ENCODE data around the gene EBF3.

Gene EBF3

DNA sequence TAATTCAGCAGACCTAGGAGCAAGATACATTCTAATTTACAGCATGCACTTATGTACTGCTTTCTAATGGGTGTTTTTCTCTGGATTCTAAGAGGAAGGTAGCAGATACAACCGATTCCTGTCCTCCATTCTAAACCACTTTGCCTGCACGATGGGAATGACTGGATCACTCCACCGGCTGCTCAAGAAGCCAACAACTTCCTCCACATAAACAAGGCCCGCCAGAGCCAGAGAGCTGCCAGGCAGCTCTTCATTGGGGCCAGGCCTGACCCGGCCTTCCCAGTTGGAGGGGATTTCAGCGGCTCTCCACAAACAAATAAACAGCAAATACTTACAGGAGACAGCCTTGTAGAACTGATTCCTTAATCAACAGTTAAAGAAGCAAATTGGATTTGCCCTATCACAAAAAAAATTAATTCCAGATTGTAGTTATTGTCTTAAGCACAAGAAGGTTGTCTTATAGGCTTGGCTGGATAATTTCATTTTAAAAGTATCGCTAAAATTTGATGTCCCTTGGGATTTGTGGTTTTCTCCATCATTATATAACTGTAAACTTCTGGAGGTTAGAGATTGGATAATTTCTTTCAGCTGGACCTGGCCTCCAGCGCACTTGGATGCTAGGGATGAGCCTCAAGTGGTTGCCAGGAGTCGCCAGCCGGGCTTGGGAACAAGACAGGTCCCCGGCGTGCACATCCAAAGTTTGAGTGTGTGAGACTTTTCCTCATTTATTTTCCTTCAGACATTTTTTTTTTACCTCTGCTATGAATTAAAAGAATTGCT, 20.9 kb downstream of the EBF3 start:
- no peak for DNase-seq (ENCODE audit: low spot score)

GRCh38 chr10:129942391-129942790, 21.7 kb downstream of the EBF3 start:
- DNase-seq (ENCODE audit: low spot score), result no peak

GRCh38 chr10:129942019-129942277, 22.1 kb downstream of the EBF3 start:
- DNase-seq (ENCODE audit: low spot score), result no peak

DNA sequence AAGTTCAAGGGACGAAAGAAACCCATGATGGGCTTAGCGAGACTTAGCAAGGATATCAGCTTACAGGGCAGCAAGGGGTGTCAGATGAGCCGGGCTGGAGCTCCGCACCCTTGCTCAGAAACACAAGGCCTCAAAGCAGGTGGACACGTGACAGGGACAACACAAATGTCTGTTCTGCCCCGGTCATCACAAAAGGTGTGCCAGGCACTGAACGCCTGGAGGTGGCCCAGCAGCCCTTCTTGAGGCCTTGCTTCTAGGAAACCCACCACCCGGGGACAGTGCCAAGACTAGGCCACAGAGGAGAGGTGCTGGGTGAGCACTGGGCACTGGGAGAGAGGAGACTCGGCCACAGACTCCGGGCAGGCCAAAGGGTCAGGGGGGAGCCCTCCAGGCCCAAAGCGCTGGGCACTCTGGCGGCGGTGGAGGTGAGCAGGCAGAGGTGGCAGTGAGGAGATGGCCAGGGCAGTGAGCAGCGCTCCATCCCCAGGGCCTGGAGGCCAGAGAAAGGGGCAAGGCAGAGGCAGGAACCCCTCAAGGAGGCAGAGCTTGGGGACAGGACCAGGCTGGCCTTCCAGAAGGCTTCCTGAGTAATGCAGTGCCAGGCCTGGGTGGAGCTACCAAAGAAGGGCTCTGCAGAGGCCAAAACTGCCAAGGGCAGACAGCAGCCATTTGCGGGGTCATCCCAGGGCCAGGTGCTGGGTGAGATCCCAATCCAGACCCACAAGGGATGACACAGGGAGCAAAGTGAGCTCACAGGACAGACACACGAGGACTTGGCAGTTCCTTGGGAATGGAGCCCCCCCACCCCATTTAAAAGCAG, 22.7 kb downstream of the EBF3 start:
- no peak for DNase-seq (ENCODE audit: low spot score)

DNA sequence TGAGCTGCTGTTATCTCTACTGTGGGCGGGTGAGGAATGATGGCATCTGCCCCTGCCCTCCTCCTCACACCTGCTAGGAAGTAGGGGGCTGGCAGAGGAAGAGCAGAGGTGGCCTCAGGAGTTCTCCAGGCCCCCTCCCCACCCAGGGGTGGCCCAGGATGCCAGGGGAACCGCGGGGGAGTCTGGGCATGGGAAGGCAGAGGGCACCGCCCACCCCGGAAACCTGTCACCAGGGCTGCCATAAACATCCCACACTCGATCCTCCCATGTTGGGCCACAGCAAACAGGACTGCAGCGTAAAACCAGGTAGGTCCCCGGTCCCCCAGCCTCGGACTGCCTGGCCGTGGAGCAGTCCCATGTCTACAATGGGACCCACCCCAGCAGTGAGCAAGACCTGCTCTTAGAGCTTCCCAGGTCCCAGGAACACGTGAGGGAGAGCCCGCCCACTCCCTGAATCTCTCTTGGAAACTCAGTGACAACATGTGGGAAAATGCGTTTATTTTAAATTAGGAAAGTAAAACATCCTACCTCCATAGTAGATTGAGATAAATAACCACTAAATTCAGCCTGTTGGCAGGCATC, 23.4 kb downstream of the EBF3 start:
- DNase-seq (ENCODE audit: low spot score), result no peak

- DNase-seq (ENCODE audit: low spot score), result no peak
Observed at GRCh38 chr10:129939416-129940275, 24.4 kb downstream of the EBF3 start.

- DNase-seq (ENCODE audit: low spot score), result no peak
Observed at GRCh38 chr10:129938460-129938859, 25.6 kb downstream of the EBF3 start.

- DNase-seq (ENCODE audit: low spot score), result no peak
Observed at GRCh38 chr10:129937351-129937751, 26.7 kb downstream of the EBF3 start.

GRCh38 chr10:129936923-129937300, 27.2 kb downstream of the EBF3 start:
- DNase-seq (ENCODE audit: low spot score), result no peak

DNA sequence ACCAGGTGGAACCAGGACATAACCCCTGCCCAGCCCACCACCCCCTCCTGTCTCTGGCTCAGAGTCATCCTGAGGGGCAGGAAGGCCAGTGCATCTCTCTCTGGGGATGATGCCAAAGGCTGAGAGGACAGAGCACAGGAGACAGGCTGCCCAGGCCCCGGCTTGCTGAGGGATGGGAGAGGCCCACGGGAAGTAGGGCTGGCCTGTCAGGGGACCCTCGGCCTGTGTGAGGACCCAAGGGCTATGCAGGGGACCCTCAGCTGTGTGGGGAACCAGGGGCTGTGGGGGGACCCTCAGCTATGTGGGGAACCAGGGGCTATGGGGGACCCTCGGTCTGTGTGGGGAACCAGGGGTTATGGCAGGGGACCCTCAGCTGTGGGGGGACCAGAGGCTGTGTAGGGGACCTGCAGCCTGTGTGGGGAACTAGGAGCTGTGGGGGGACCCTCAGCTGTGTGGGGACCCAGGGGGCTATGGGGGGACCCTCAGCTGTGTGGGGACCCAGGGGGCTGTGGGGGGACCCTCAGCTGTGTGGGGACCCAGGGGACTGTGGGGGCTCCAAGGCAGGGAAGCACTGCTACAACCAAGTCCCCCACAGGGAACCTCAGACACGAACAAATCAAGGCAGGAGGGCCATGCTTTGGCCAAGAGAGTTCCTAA, 27.7 kb downstream of the EBF3 start:
- no peak for DNase-seq (ENCODE audit: low spot score)

GRCh38 chr10:129935867-129936152, 28.3 kb downstream of the EBF3 start:
- no peak for DNase-seq (ENCODE audit: low spot score)

- no peak for DNase-seq (ENCODE audit: low spot score)
Observed at GRCh38 chr10:129935102-129935866, 28.8 kb downstream of the EBF3 start.

- DNase-seq (ENCODE audit: low spot score), result no peak
Observed at GRCh38 chr10:129934196-129934925, 29.7 kb downstream of the EBF3 start.

GRCh38 chr10:129933456-129934092, 30.5 kb downstream of the EBF3 start:
- DNase-seq (ENCODE audit: low spot score), result no peak

- no peak for DNase-seq (ENCODE audit: low spot score)
Observed at GRCh38 chr10:129932751-129933433, 31.2 kb downstream of the EBF3 start.

DNA sequence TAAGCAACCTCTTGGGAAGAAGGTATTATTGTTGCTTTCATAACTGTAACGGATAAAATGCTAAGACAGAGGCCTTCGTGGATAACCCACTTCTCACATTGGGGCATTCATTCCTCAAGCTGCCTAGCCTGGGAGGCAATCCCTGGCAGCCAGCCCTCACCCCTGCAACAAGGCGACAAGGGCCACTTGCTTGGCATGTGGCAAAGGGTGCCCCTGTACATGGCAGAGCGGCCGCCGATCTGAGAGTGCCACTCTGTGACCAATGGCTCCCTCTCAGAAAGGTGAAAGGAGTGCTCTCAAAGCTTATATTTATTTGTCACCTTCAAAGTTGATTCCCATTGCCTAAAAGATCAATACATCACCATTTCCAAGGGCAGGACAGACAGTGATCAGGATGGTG, 31.9 kb downstream of the EBF3 start:
- no peak for DNase-seq (ENCODE audit: low spot score)

GRCh38 chr10:129929343-129930292, 34.5 kb downstream of the EBF3 start:
- no peak for DNase-seq (ENCODE audit: low spot score)

- DNase-seq (ENCODE audit: low spot score), result no peak
Observed at GRCh38 chr10:129927351-129928120, 36.5 kb downstream of the EBF3 start.

Data from COLO829 (cell line).